H9 (cell line): ENCODE results near the gene SH2B2. TPM values are rescaled to one million over a fixed set of nuclear protein-coding genes. Genes with fewer than 3 reads are reported as not detected.

Source experiments
- DNase-seq: peaks from one replicate; pipeline ENCODE4 v3.0.0-alpha.2; 2017
- H2AFZ ChIP-seq: one replicate; pipeline ENCODE4 v1.6.1; 2013; ENCODE audit warnings: mild to moderate bottlenecking, low read length, control low read depth, moderate library complexity
- H2AK5ac ChIP-seq: 2 replicates; pipeline ENCODE4 v1.6.1; 2013; ENCODE audit warnings: low read length, control low read depth, mixed read lengths; ENCODE audit not compliant: insufficient read length
- H2BK120ac ChIP-seq: one replicate; pipeline ENCODE4 v1.6.1; 2013; ENCODE audit warnings: low read depth, mild to moderate bottlenecking, low read length, control low read depth, inconsistent platforms; ENCODE audit not compliant: poor library complexity, severe bottlenecking
- H2BK12ac ChIP-seq: 2 replicates; pipeline ENCODE4 v1.6.1; 2013; ENCODE audit warnings: low read length, control low read depth, mixed read lengths, low read depth; ENCODE audit not compliant: insufficient read length
- H2BK15ac ChIP-seq: 2 replicates; pipeline ENCODE4 v1.6.1; 2013; ENCODE audit warnings: low read depth, low read length, control low read depth
- H2BK20ac ChIP-seq: one replicate; pipeline ENCODE4 v1.6.1; 2013; ENCODE audit warnings: low read depth, mild to moderate bottlenecking, low read length, control low read depth, inconsistent platforms; ENCODE audit not compliant: poor library complexity, severe bottlenecking
- H2BK5ac ChIP-seq: 2 replicates; pipeline ENCODE4 v1.6.1; 2013; ENCODE audit warnings: low read length, control low read depth, mixed read lengths; ENCODE audit not compliant: insufficient read length
- H3K14ac ChIP-seq: 2 replicates; pipeline ENCODE4 v1.6.1; 2013; ENCODE audit warnings: low read length, control low read depth; ENCODE audit not compliant: insufficient read depth
- H3K18ac ChIP-seq: 2 replicates; pipeline ENCODE4 v1.6.1; 2013; ENCODE audit warnings: low read depth, mild to moderate bottlenecking, mixed read lengths, low read length, control low read depth; ENCODE audit not compliant: insufficient read length
- H3K23ac ChIP-seq: 2 replicates; pipeline ENCODE4 v1.6.1; 2013; ENCODE audit warnings: low read length, control low read depth, mixed read lengths, low read depth; ENCODE audit not compliant: insufficient read length
- H3K23me2 ChIP-seq: 2 replicates; pipeline ENCODE4 v1.6.1; 2013; ENCODE audit warnings: low read depth, mild to moderate bottlenecking, mixed read lengths, low read length, control low read depth; ENCODE audit not compliant: insufficient read length, poor library complexity, severe bottlenecking
- H3K27ac ChIP-seq: 2 replicates; pipeline ENCODE4 v1.5.1; 2013; ENCODE audit warnings: low read length, control low read depth, mixed read lengths, low read depth; ENCODE audit not compliant: insufficient read length
- H3K27me3 ChIP-seq: 2 replicates; pipeline ENCODE4 v1.6.1; 2013; ENCODE audit warnings: low read length, control low read depth, inconsistent platforms; ENCODE audit not compliant: insufficient read depth
- H3K4ac ChIP-seq: 2 replicates; pipeline ENCODE4 v1.6.1; 2013; ENCODE audit warnings: low read depth, mild to moderate bottlenecking, control low read depth, inconsistent platforms, low read length, moderate library complexity
- H3K4me1 ChIP-seq: 2 replicates; pipeline ENCODE4 v1.6.1; 2013; ENCODE audit warnings: low read length, control low read depth, inconsistent platforms; ENCODE audit not compliant: insufficient read depth
- H3K4me2 ChIP-seq: 2 replicates; pipeline ENCODE4 v1.6.1; 2013; ENCODE audit warnings: low read length, control low read depth, mixed read lengths; ENCODE audit not compliant: insufficient read length, insufficient read depth
- H3K56ac ChIP-seq: 2 replicates; pipeline ENCODE4 v1.6.1; 2013; ENCODE audit warnings: low read depth, mild to moderate bottlenecking, mixed read lengths, low read length, control low read depth; ENCODE audit not compliant: insufficient read length
- H3K79me1 ChIP-seq: 2 replicates; pipeline ENCODE4 v1.6.1; 2013; ENCODE audit warnings: low read depth, mild to moderate bottlenecking, moderate library complexity, low read length, control low read depth, inconsistent platforms; ENCODE audit not compliant: insufficient read depth, poor library complexity, severe bottlenecking
- H3K79me2 ChIP-seq: 2 replicates; pipeline ENCODE4 v1.6.1; 2013; ENCODE audit warnings: low read length, control low read depth, inconsistent platforms; ENCODE audit not compliant: insufficient read depth
- H3K9ac ChIP-seq: 2 replicates; pipeline ENCODE4 v1.6.1; 2013; ENCODE audit warnings: low read length, control low read depth, mixed read lengths; ENCODE audit not compliant: insufficient read length; ENCODE audit errors: extremely low read depth
- H3K9me3 ChIP-seq: one replicate; pipeline ENCODE4 v1.6.1; 2013; ENCODE audit warnings: low read depth, low read length, inconsistent platforms; ENCODE audit not compliant: control insufficient read depth
- H3T11ph ChIP-seq: one replicate; pipeline ENCODE4 v1.6.1; 2013; ENCODE audit warnings: mild to moderate bottlenecking, low read length, control low read depth, inconsistent platforms
- H4K20me1 ChIP-seq: one replicate; pipeline ENCODE4 v1.6.1; 2013; ENCODE audit not compliant: control insufficient read depth, insufficient read length, insufficient read depth
- H4K5ac ChIP-seq: 2 replicates; pipeline ENCODE4 v1.6.1; 2013; ENCODE audit warnings: low read depth, mild to moderate bottlenecking, mixed read lengths, low read length, control low read depth; ENCODE audit not compliant: insufficient read length
- H4K8ac ChIP-seq: replicated peaks from 2 replicates; pipeline ENCODE4 v1.6.1; 2013; ENCODE audit warnings: low read length, control low read depth, mixed read lengths, low read depth; ENCODE audit not compliant: insufficient read length
- H4K91ac ChIP-seq: 2 replicates; pipeline ENCODE4 v1.6.1; 2013; ENCODE audit warnings: low read depth, mild to moderate bottlenecking, moderate library complexity, mixed read lengths, low read length, control low read depth; ENCODE audit not compliant: insufficient read length
- H3K27ac Mint-ChIP-seq, 3 experiments: 2 replicates in 2 of 3; 3 replicates in 1 of 3; pipeline ENCODE4 v1.8.0; 2020 to 2021; ENCODE audit warnings: mixed read lengths in 3 of 3, mild to moderate bottlenecking in 1 of 3, moderate library complexity in 1 of 3
- H3K27me3 Mint-ChIP-seq: 2 replicates; pipeline ENCODE4 v1.8.0; 2021; ENCODE audit warnings: low read depth, mild to moderate bottlenecking, moderate library complexity, mixed read lengths
- H3K36me3 Mint-ChIP-seq, 3 experiments: 2 replicates in 2 of 3; 3 replicates in 1 of 3; pipeline ENCODE4 v1.8.0; 2020 to 2021; ENCODE audit warnings: low read depth in 3 of 3, mixed read lengths in 3 of 3; ENCODE audit not compliant: insufficient read depth in 1 of 3
- H3K4me1 Mint-ChIP-seq, 2 experiments: 2 replicates each; pipeline ENCODE4 v1.8.0; 2020; ENCODE audit warnings: mixed read lengths in 2 of 2
- H3K4me3 Mint-ChIP-seq, 2 experiments: 2 replicates in 1 of 2; 3 replicates in 1 of 2; pipeline ENCODE4 v1.8.0; 2020 to 2021; ENCODE audit warnings: mild to moderate bottlenecking in 2 of 2, mixed read lengths in 2 of 2, moderate library complexity in 1 of 2
- H3K9me3 Mint-ChIP-seq, 2 experiments: 2 replicates in 1 of 2; 3 replicates in 1 of 2; pipeline ENCODE4 v1.8.0; 2020; ENCODE audit warnings: mild to moderate bottlenecking in 2 of 2, mixed read lengths in 2 of 2, moderate library complexity in 1 of 2
- WGBS: extraction: QIAGEN DNeasy Blood & Tissue Kit; methylation state at CpG from one replicate; pipeline ENCODE4 v1.1.7; 2013; ENCODE audit warnings: missing lambda C conversion rate, low lambda C conversion rate, mixed read lengths; ENCODE audit not compliant: insufficient read length; ENCODE audit errors: extremely low coverage; 5-methylcytosine and 5-hydroxymethylcytosine counted together
- total RNA-seq: library from RNA; stranded (reverse); gene quantifications from 2 replicates; pipeline ENCODE4 v1.2.1, GENCODE V29; 2021
- TF ChIP-seq, protein P1 (sequence below): fragments of 200-600 bp; sonication (generic); conservative IDR thresholded peaks from 3 replicates; pipeline ENCODE4 v1.8.0; 2021; ENCODE audit warnings: antibody characterized with exemption, mild to moderate bottlenecking

The SH2B2 gene
- total RNA-seq, 1 experiment from 2014 or later = 10.4 TPM

DNA sequence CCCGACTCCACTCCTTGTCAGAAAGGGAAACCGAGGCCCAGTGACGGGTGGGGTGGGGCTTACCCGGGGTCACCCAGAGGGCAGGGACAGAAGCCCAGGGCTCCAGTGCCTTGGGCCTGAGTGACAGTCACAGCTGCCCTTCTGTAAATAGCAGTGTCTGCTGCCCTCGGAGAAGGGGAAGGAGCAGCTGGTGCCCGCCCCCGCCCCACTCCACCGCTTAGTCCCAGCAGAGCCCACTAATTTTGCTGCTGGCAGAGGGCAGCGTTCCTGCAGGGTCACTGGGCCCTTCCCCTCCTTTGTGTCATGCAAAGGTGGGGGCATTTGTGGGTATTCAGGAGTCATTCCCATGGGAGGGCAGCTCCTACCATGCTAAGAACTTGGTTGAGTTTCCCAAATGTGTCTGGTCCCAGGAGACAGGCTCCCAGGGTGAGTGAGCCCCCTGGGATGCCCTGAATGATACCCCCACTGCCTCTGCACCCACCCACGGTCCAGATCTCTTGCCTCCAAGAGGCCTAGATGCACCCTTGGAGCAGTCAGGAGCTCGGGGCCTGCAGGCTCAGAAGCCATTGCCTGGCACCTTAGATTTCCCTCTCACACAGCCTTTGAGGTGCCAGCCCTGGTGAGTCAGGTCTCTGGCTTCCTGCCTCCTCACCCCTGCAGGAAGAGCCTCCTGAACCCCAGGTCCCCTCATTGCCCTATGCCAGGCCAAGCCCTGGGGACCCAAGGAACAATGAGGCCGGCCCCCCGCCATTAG is 17.2 kb downstream of the SH2B2 start:
- Histone ChIP-seq H3K14ac (no peak overlapping the region; the same call in 1 of the 2 replicates), H3K23me2 (no peaks in the 10 kb centered on the region), H4K8ac (no peak overlapping the region), H3K79me1 (no peaks in the 10 kb centered on the region), H3K79me2 (no peaks in the 10 kb centered on the region), H3T11ph (no peak overlapping the region), H2AFZ (no peak overlapping the region), H3K18ac (no peak overlapping the region), H2BK15ac (no peak overlapping the region), H3K4me1 (no peaks in the 10 kb centered on the region; the same call in 1 of the 2 replicates), H3K27ac (no peak overlapping the region), H2BK5ac (no peak overlapping the region), H4K91ac (no peak overlapping the region), H3K27me3 (no peaks in the 10 kb centered on the region), H3K9ac (no peak overlapping the region), H3K56ac (no peak overlapping the region), H2BK20ac (no peak overlapping the region), H4K20me1 (no peaks in the 10 kb centered on the region), H3K4me2 (no peak overlapping the region), H3K23ac (no peak overlapping the region), H4K5ac (no peak overlapping the region), H2BK120ac (no peak overlapping the region), H2AK5ac (no peak overlapping the region), H2BK12ac (no peak overlapping the region), H3K4ac (no peak overlapping the region), H3K9me3 (no peaks in the 10 kb centered on the region)
- no CpG with 5 or more reads among the region's 13 CpGs for WGBS
- H3K9me3 Mint-ChIP-seq = no peaks in the 10 kb centered on the region
- no peak overlapping the region for H3K4me3 Mint-ChIP-seq
- H3K36me3 Mint-ChIP-seq = peaks cover 0 to 8% (median 4%) of the 10 kb centered on the region in 3 experiments; a peak in 4 of 7 replicates
- peaks cover 17% of the 10 kb centered on the region for H3K27me3 Mint-ChIP-seq
- H3K4me1 Mint-ChIP-seq = peaks cover 9 to 16% of the 10 kb centered on the region in 2 experiments
- DNase-seq = no peak
- TF ChIP-seq, protein P1, sequence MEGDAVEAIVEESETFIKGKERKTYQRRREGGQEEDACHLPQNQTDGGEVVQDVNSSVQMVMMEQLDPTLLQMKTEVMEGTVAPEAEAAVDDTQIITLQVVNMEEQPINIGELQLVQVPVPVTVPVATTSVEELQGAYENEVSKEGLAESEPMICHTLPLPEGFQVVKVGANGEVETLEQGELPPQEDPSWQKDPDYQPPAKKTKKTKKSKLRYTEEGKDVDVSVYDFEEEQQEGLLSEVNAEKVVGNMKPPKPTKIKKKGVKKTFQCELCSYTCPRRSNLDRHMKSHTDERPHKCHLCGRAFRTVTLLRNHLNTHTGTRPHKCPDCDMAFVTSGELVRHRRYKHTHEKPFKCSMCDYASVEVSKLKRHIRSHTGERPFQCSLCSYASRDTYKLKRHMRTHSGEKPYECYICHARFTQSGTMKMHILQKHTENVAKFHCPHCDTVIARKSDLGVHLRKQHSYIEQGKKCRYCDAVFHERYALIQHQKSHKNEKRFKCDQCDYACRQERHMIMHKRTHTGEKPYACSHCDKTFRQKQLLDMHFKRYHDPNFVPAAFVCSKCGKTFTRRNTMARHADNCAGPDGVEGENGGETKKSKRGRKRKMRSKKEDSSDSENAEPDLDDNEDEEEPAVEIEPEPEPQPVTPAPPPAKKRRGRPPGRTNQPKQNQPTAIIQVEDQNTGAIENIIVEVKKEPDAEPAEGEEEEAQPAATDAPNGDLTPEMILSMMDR = no peak
- H3K27ac Mint-ChIP-seq = no peak overlapping the region
